Natural killer cell (primary cell): ENCODE data around the gene ITPRID1. TPM values are rescaled to one million over a fixed set of nuclear protein-coding genes. Genes with fewer than 3 reads are reported as not detected.

Source experiments
- ATAC-seq, 3 donors: fragments of 150-1000 bp in 2 of 3; fragments of 200-7000 bp in 1 of 3; cut with Tn5 transposase; 1 replicate in 1 of 3; 2 replicates in 2 of 3; pipeline ENCODE4 v1.10.0; 2021; ENCODE audit warnings: mild to moderate bottlenecking in 2 of 3, moderate library complexity in 2 of 3
- DNase-seq, 2 donors: peaks; one replicate each; pipeline versions ENCODE4 v3.0.0 to v3.0.0-alpha.2; 2013 to 2021; ENCODE audit warnings: mixed read lengths in 1 of 2
- H3K27ac ChIP-seq: one replicate; pipeline ENCODE4 v1.5.1; 2013; ENCODE audit warnings: mild to moderate bottlenecking, low read length
- H3K27me3 ChIP-seq: one replicate; pipeline ENCODE4 v1.6.1; 2013; ENCODE audit warnings: low read length; ENCODE audit not compliant: control insufficient read depth, insufficient read depth
- H3K36me3 ChIP-seq: one replicate; pipeline ENCODE4 v1.6.1; 2013; ENCODE audit warnings: low read length; ENCODE audit not compliant: control insufficient read depth, insufficient read depth
- H3K4me1 ChIP-seq: one replicate; pipeline ENCODE4 v1.6.1; 2013; ENCODE audit warnings: low read length; ENCODE audit not compliant: control insufficient read depth, insufficient read depth
- H3K4me3 ChIP-seq: one replicate; pipeline ENCODE4 v1.5.1; 2013; ENCODE audit warnings: low read length
- H3K9me3 ChIP-seq: one replicate; pipeline ENCODE4 v1.6.1; 2013; ENCODE audit warnings: low read length; ENCODE audit not compliant: control insufficient read depth, insufficient read depth
- H3K27ac Mint-ChIP-seq, 2 donors: one replicate each; pipeline ENCODE4 v1.8.0; 2022; ENCODE audit warnings: mild to moderate bottlenecking in 2 of 2, mixed read lengths in 2 of 2, moderate library complexity in 1 of 2
- H3K27me3 Mint-ChIP-seq, 2 donors: one replicate each; pipeline ENCODE4 v1.8.0; 2022; ENCODE audit warnings: low read depth in 2 of 2, mixed read lengths in 2 of 2
- H3K36me3 Mint-ChIP-seq: one replicate; pipeline ENCODE4 v1.8.0; 2022; ENCODE audit warnings: mixed read lengths
- H3K4me1 Mint-ChIP-seq, 2 donors: one replicate each; pipeline ENCODE4 v1.8.0; 2022; ENCODE audit warnings: mixed read lengths in 2 of 2
- H3K4me3 Mint-ChIP-seq: one replicate; pipeline ENCODE4 v1.8.0; 2022; ENCODE audit warnings: mild to moderate bottlenecking, moderate library complexity, mixed read lengths
- H3K9me3 Mint-ChIP-seq, 2 donors: one replicate each; pipeline ENCODE4 v1.8.0; 2022; ENCODE audit warnings: mixed read lengths in 2 of 2
- CTCF ChIP-seq: fragments of 200-600 bp; IDR thresholded peaks from one replicate; pipeline ENCODE4 v1.8.0; 2022; ENCODE audit warnings: antibody characterized with exemption
- WGBS: methylation state at CpG from one replicate; pipeline ENCODE4 v1.1.7; 2013; ENCODE audit warnings: missing lambda C conversion rate; ENCODE audit not compliant: insufficient coverage; 5-methylcytosine and 5-hydroxymethylcytosine counted together
- intact Hi-C: fragments of 100-400 bp; cut with micrococcal nuclease; formaldehyde crosslinking; loops from one replicate; pipeline ENCODE4 v1.14.2; 2022
- total RNA-seq, 4 donors: library from RNA; stranded (reverse); fragments of 120-200 nt in 1 of 4; gene quantifications; one replicate each; pipeline versions ENCODE4 v1.2.3 to v1.2.4, GENCODE V29; 2013 to 2022

ITPRID1 gene
- total RNA-seq, 3 donors from 2014 or later (not counting 1 experiment from before 2014, with no cell fraction given): not detected

DNA sequence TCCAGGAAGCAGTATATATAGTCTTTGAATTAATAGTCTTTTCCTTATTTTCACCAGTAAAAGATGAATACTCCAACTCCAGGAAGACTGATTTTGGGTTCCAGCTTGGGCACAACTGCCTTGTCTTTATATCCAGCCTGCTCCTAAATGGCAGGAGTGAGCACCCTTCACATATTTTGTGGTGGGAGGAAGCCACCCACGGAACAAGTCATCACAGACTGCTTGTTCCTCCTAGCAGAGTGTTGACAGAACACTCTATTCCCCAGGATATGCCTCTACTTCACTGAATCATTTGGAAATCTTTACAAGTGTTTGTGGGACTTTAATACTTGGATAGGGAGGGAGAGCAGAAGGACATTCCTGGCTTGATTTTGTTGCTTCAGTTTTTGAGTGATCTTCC lies 31.7 kb downstream of the ITPRID1 start:
- no peaks in the 10 kb centered on the region for H3K27me3 ChIP-seq
- no peaks in the 10 kb centered on the region for H3K4me1 ChIP-seq
- H3K9me3 ChIP-seq: no peaks in the 10 kb centered on the region
- DNase-seq (no peak), ATAC-seq (no peak)
- H3K27ac ChIP-seq: no peak overlapping the region
- Mint-ChIP-seq H3K27me3 (no peaks in the 10 kb centered on the region), H3K27ac (no peak overlapping the region), H3K4me1 (no peaks in the 10 kb centered on the region), H3K4me3 (no peak overlapping the region), H3K9me3 (peaks cover 0 to 5% of the 10 kb centered on the region in 2 donors), H3K36me3 (no peaks in the 10 kb centered on the region)
- 57% methylated on average over 1 of the region's 1 CpG for WGBS
- no peaks in the 10 kb centered on the region for H3K36me3 ChIP-seq
- intact Hi-C loops: no loop called here
- no peak overlapping the region for H3K4me3 ChIP-seq
- TF ChIP-seq CTCF: no peak

DNA sequence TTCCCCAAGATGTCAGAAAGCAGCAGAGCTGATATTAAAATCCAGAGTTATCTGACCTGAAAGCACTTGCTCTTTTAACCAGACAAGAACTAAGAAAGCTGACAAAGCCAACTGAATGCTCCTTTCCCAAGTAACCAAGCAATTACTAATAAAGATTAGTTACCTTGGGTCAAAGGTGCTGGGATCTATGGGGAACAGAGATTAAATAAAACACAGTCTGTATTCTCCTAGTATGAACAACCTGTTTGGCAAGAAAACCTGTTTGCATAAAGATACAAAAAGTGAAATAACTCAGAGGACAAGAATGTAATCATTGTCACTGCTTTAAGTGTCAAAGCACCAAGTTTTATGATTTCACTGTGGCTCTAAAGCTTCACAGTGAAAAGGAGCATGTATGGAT lies 35.7 kb downstream of the ITPRID1 start:
- Mint-ChIP-seq H3K9me3 (peaks cover 0 to 5% of the 10 kb centered on the region in 2 donors), H3K36me3 (no peaks in the 10 kb centered on the region), H3K27ac (no peak overlapping the region), H3K4me1 (no peaks in the 10 kb centered on the region), H3K4me3 (no peak overlapping the region), H3K27me3 (no peaks in the 10 kb centered on the region)
- H3K9me3 ChIP-seq: no peaks in the 10 kb centered on the region
- H3K4me3 ChIP-seq: no peak overlapping the region
- ATAC-seq (no peak), DNase-seq (no peak)
- H3K4me1 ChIP-seq: no peaks in the 10 kb centered on the region
- no peaks in the 10 kb centered on the region for H3K27me3 ChIP-seq
- no peak for TF ChIP-seq CTCF
- no peaks in the 10 kb centered on the region for H3K36me3 ChIP-seq
- no peak overlapping the region for H3K27ac ChIP-seq
- intact Hi-C loops: no loop called here

DNA sequence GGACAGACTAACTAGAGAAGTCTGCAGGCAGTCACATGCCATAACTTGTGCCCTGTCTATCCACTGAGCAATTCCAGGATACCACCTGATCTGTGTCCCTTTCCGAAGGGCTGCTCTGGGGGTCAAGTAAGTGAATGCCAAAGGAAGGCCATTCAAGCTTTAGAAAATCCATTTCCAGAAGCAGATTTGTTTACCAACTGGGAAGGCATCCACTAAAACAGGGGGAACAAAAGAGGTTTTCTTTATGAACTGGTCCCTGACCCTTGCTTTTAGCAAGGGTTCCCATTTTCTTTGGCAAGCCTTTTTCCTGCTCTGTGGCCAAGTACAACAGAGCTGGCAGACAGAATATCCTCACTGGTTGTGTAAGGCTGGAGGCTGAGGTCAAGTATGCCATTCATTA lies 36.5 kb downstream of the ITPRID1 start:
- H3K4me1 ChIP-seq: no peaks in the 10 kb centered on the region
- Mint-ChIP-seq H3K9me3 (no peaks in the 10 kb centered on the region), H3K27ac (no peak overlapping the region), H3K27me3 (no peaks in the 10 kb centered on the region), H3K4me1 (no peaks in the 10 kb centered on the region), H3K36me3 (no peaks in the 10 kb centered on the region), H3K4me3 (no peak overlapping the region)
- no peak for TF ChIP-seq CTCF
- H3K9me3 ChIP-seq: no peaks in the 10 kb centered on the region
- H3K4me3 ChIP-seq: no peak overlapping the region
- H3K27ac ChIP-seq: no peak overlapping the region
- no peaks in the 10 kb centered on the region for H3K27me3 ChIP-seq
- H3K36me3 ChIP-seq: no peaks in the 10 kb centered on the region
- 74% methylated on average over 1 of the region's 1 CpG for WGBS
- no peak for ATAC-seq
- intact Hi-C loops: no loop called here
- no peak for DNase-seq

- Histone ChIP-seq H3K4me1 (no peaks in the 10 kb centered on the region), H3K36me3 (no peaks in the 10 kb centered on the region), H3K9me3 (no peaks in the 10 kb centered on the region), H3K27me3 (no peaks in the 10 kb centered on the region), H3K4me3 (no peak overlapping the region), H3K27ac (no peak overlapping the region)
- Mint-ChIP-seq H3K27me3 (no peaks in the 10 kb centered on the region), H3K4me3 (no peak overlapping the region), H3K9me3 (peaks cover 3 to 6% of the 10 kb centered on the region in 2 donors), H3K4me1 (no peaks in the 10 kb centered on the region), H3K36me3 (no peaks in the 10 kb centered on the region), H3K27ac (no peak overlapping the region)
- intact Hi-C loops: no loop called here
- DNase-seq (no peak), ATAC-seq (no peak)
- TF ChIP-seq CTCF: no peak
Measured at GRCh38 chr7:31553661-31554081, 39.8 kb downstream of the ITPRID1 start.
